Natural killer cell treated with Interleukin-12 subunit alpha and Interleukin-12 subunit beta and Interleukin-15 and Interleukin-18, amount 100 ng/mL, for 72 hours (primary cell): ENCODE results near the gene TSPAN17. TPM values are rescaled to one million over a fixed set of nuclear protein-coding genes. Genes with fewer than 3 reads are reported as not detected.
A peak's percentile ranks its signal among the peaks of the same experiment; 100 is the strongest.

ENCODE experiments used
- ATAC-seq, 2 donors: fragments of 150-1000 bp; cut with Tn5 transposase in 1 of 2; sonication (Bioruptor Pico), chemical (Tn5 transposase) in 1 of 2; 2 replicates each; pipeline ENCODE4 v1.10.0; 2021
- DNase-seq: peaks from one replicate; pipeline ENCODE4 v3.0.0; 2022; ENCODE audit warnings: low spot score
- H3K27ac Mint-ChIP-seq, 2 donors: 1 replicate in 1 of 2; 2 replicates in 1 of 2; pipeline ENCODE4 v1.8.0; 2022; ENCODE audit warnings: mixed read lengths in 2 of 2, mild to moderate bottlenecking in 1 of 2, moderate library complexity in 1 of 2
- H3K27me3 Mint-ChIP-seq, 2 donors: 1 replicate in 1 of 2; 2 replicates in 1 of 2; pipeline ENCODE4 v1.8.0; 2022; ENCODE audit warnings: mixed read lengths in 2 of 2
- H3K36me3 Mint-ChIP-seq: one replicate; pipeline ENCODE4 v1.8.0; 2022; ENCODE audit warnings: mixed read lengths
- H3K4me1 Mint-ChIP-seq, 2 donors: 1 replicate in 1 of 2; 2 replicates in 1 of 2; pipeline ENCODE4 v1.8.0; 2022; ENCODE audit warnings: low read depth in 2 of 2, mixed read lengths in 2 of 2, mild to moderate bottlenecking in 1 of 2
- H3K4me3 Mint-ChIP-seq: one replicate; pipeline ENCODE4 v1.8.0; 2022; ENCODE audit warnings: mixed read lengths
- H3K9me3 Mint-ChIP-seq: 2 replicates; pipeline ENCODE4 v1.8.0; 2022; ENCODE audit warnings: mixed read lengths
- total RNA-seq, 2 donors: library from RNA; stranded (reverse); gene quantifications; one replicate each; pipeline ENCODE4 v1.2.3, GENCODE V29; 2022

Gene TSPAN17
- total RNA-seq, 2 donors from 2014 or later = 48.9 to 67.6 TPM

- H3K27ac Mint-ChIP-seq = no peak overlapping the region
- H3K36me3 Mint-ChIP-seq = no peaks in the 10 kb centered on the region
- DNase-seq (no peak), ATAC-seq (no peak)
- H3K27me3 Mint-ChIP-seq = peaks cover 32 to 42% of the 10 kb centered on the region in 2 donors
- no peaks in the 10 kb centered on the region for H3K9me3 Mint-ChIP-seq
- no peak overlapping the region for H3K4me3 Mint-ChIP-seq
- peaks cover 7 to 10% of the 10 kb centered on the region in 2 donors for H3K4me1 Mint-ChIP-seq
These were observed 31.3 kb downstream of the TSPAN17 start for GRCh38 chr5:176678584-176678983.

GRCh38 chr5:176679365-176680225 is 32.3 kb downstream of the TSPAN17 start:
- Mint-ChIP-seq H3K4me1 (peaks cover 3% of the 10 kb centered on the region in 2 donors), H3K36me3 (no peaks in the 10 kb centered on the region), H3K27ac (no peak overlapping the region), H3K9me3 (no peaks in the 10 kb centered on the region), H3K27me3 (peaks cover 40 to 52% of the 10 kb centered on the region in 2 donors), H3K4me3 (no peak overlapping the region)
- ATAC-seq (no peak), DNase-seq (no peak)

GRCh38 chr5:176680226-176680563 is 32.9 kb downstream of the TSPAN17 start:
- H3K27me3 Mint-ChIP-seq = peaks cover 43 to 58% of the 10 kb centered on the region in 2 donors
- H3K9me3 Mint-ChIP-seq = peaks cover 4% of the 10 kb centered on the region
- peak; percentile 46 for DNase-seq
- H3K27ac Mint-ChIP-seq = no peak overlapping the region
- peaks cover 5% of the 10 kb centered on the region for H3K36me3 Mint-ChIP-seq
- H3K4me3 Mint-ChIP-seq = no peak overlapping the region
- H3K4me1 Mint-ChIP-seq = no peaks in the 10 kb centered on the region
- no peak for ATAC-seq

- DNase-seq = peak; percentile 51
- H3K9me3 Mint-ChIP-seq = peaks cover 4% of the 10 kb centered on the region
- peaks cover 48 to 67% of the 10 kb centered on the region in 2 donors for H3K27me3 Mint-ChIP-seq
- H3K4me1 Mint-ChIP-seq = no peaks in the 10 kb centered on the region
- ATAC-seq = no peak
- H3K4me3 Mint-ChIP-seq = no peak overlapping the region
- no peak overlapping the region for H3K27ac Mint-ChIP-seq
- H3K36me3 Mint-ChIP-seq = peaks cover 8% of the 10 kb centered on the region
These were observed 34.8 kb downstream of the TSPAN17 start for GRCh38 chr5:176682016-176682531.

DNA sequence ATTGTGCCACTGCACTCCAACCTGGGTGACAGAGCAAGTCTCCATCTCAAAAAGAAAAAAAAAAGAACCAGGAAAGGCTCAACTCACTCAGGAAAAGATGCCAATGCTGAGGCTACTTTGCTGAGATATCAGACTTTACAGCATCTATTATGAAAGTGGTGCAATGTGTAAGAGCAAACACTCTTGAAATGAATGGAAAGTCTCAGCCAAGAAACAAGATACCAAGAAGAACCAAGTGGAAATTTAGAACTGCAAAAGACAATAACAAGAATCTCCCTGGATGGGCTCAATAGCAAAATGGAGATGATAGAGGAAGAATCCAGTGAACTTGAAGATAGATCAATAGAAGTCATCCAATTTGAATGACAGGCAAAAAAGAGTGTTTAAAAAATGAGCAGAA is 37.7 kb downstream of the TSPAN17 start:
- H3K9me3 Mint-ChIP-seq = peaks cover 4% of the 10 kb centered on the region
- H3K36me3 Mint-ChIP-seq = peaks cover 8% of the 10 kb centered on the region
- H3K27ac Mint-ChIP-seq = no peak overlapping the region
- peaks cover 36 to 49% of the 10 kb centered on the region in 2 donors for H3K27me3 Mint-ChIP-seq
- no peaks in the 10 kb centered on the region for H3K4me1 Mint-ChIP-seq
- no peak for DNase-seq
- no peak for ATAC-seq
- H3K4me3 Mint-ChIP-seq = no peak overlapping the region

GRCh38 chr5:176687247-176687646 is 40.0 kb downstream of the TSPAN17 start:
- no peaks in the 10 kb centered on the region for H3K4me1 Mint-ChIP-seq
- ATAC-seq = no peak
- no peak overlapping the region for H3K4me3 Mint-ChIP-seq
- H3K36me3 Mint-ChIP-seq = peaks cover 8% of the 10 kb centered on the region
- H3K9me3 Mint-ChIP-seq = peaks cover 4% of the 10 kb centered on the region
- no peak overlapping the region for H3K27ac Mint-ChIP-seq
- no peak for DNase-seq
- peaks cover 38 to 45% of the 10 kb centered on the region in 2 donors for H3K27me3 Mint-ChIP-seq

DNA sequence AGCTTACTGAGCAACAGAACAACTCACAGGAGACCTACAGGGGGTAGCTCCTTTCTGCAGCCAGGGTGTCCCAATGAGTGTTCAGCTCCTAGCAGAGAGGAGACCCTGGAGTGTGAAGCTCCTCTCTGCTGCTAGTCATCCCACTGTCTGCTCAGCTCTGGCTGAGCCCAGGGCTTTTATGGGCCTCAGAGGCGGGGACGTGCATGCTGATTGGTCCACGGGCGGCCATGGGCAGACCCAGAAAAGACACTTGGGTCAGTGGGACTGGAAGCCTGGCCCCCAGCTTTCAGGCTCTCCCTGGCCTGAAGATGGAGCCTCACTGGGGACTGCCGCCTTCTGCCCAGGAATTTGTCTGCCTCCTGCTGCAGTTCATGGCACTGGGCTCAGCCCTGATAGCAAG is 40.6 kb downstream of the TSPAN17 start:
- Mint-ChIP-seq H3K4me3 (no peak overlapping the region), H3K27me3 (peaks cover 36 to 45% of the 10 kb centered on the region in 2 donors), H3K36me3 (peaks cover 8% of the 10 kb centered on the region), H3K27ac (no peak overlapping the region), H3K9me3 (peaks cover 4% of the 10 kb centered on the region), H3K4me1 (no peaks in the 10 kb centered on the region)
- DNase-seq = no peak
- no peak for ATAC-seq

DNA sequence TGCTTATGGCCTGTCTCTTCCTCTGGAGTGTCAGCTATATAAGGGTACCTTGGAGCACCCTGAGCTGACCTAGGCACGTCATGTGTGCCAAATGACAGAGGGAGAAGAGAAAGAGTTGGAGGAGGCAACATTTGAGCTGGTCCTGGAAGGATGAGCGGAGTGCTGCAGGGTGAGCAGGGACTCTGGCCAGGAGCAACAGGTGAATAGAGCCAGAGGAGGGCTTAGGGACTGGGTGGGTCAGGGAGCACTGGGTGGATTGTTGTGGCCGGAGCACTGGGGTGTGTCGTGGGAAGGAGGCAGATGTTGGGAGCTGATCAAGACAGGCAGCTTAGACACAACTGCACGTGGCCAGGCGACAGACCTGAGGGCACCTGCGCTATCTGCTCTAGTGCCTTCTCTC is 43.6 kb downstream of the TSPAN17 start:
- Mint-ChIP-seq H3K27ac (no peak overlapping the region), H3K9me3 (no peaks in the 10 kb centered on the region), H3K36me3 (no peaks in the 10 kb centered on the region), H3K27me3 (peaks cover 29 to 39% of the 10 kb centered on the region in 2 donors), H3K4me1 (no peaks in the 10 kb centered on the region), H3K4me3 (no peak overlapping the region)
- ATAC-seq = no peak
- no peak for DNase-seq

DNA sequence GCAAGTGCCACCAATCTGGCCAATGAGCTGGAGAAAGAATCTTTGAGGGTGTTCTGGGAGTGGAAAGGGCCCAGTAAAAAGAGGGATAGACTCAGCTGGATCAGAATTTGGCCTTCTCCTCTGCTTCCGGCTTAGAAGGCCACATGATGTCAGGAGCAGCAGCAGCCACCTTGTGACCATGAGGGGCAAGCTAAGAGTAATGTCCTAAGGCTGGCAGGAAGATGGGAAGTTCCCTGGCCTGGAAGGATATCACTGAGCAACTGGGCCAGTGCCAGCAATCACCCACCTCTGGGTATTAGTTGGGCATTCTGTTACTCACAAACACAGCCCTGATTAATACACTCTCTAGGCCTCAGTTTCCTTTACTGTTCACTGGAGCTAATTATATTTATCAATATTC is 44.2 kb downstream of the TSPAN17 start:
- ATAC-seq = no peak
- H3K27me3 Mint-ChIP-seq = peaks cover 33 to 42% of the 10 kb centered on the region in 2 donors

DNA sequence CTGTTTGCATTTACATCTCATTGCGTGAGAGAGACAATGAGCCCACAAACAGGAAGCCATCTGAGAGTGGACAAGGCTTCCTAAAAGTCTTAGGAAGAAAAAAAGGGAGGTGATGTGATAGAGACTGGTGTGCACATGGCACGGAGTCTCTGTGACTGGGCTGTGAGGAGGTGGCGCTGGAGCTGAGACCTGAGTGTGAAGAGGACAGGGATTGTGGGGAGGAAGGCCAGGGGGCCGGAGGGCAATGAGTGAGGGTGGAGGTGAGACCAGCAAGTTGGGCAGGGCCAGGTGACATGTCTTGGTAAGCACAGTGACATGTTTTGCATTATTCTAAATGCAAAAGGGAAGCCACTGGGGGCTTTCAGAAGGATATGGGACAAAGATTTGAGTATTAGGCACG is 45.0 kb downstream of the TSPAN17 start:
- ATAC-seq (no peak), DNase-seq (no peak)
- Mint-ChIP-seq H3K27ac (no peak overlapping the region), H3K9me3 (no peaks in the 10 kb centered on the region), H3K4me3 (no peak overlapping the region), H3K36me3 (no peaks in the 10 kb centered on the region), H3K27me3 (peaks cover 41 to 49% of the 10 kb centered on the region in 2 donors), H3K4me1 (no peaks in the 10 kb centered on the region)

More for the DNA sequence above, 44.2 kb downstream of the TSPAN17 start:
- no peaks in the 10 kb centered on the region for H3K36me3 Mint-ChIP-seq
- H3K27ac Mint-ChIP-seq = no peak overlapping the region
- H3K4me3 Mint-ChIP-seq = no peak overlapping the region
- H3K4me1 Mint-ChIP-seq = no peaks in the 10 kb centered on the region
- no peaks in the 10 kb centered on the region for H3K9me3 Mint-ChIP-seq
- DNase-seq = no peak

GRCh38 chr5:176692839-176693476 is 45.7 kb downstream of the TSPAN17 start:
- H3K36me3 Mint-ChIP-seq = no peaks in the 10 kb centered on the region
- no peak for ATAC-seq
- no peak overlapping the region for H3K4me3 Mint-ChIP-seq
- H3K9me3 Mint-ChIP-seq = no peaks in the 10 kb centered on the region
- no peaks in the 10 kb centered on the region for H3K4me1 Mint-ChIP-seq
- H3K27ac Mint-ChIP-seq = no peak overlapping the region
- peaks cover 46 to 52% of the 10 kb centered on the region in 2 donors for H3K27me3 Mint-ChIP-seq
- DNase-seq = no peak

DNA sequence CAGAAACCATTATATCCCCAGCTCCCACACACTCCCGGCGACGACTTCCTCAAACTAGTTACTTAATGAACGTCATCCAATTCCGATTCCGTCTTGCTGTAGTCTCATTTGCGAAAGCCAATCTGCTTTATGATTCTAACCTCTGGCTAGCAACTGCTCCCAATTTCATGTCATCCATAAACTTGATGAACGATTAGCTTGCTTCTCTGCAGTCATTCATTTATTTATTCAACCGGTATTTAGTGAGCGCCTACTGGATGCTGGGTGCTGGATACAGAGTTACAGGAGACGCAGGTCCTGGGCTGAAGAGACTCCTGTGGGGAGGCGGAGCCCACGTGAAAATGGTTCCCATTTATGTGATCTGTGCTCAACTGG is 46.2 kb downstream of the TSPAN17 start:
- Mint-ChIP-seq H3K27ac (no peak overlapping the region), H3K4me3 (no peak overlapping the region), H3K4me1 (no peaks in the 10 kb centered on the region), H3K27me3 (peaks cover 46 to 56% of the 10 kb centered on the region in 2 donors), H3K9me3 (no peaks in the 10 kb centered on the region), H3K36me3 (no peaks in the 10 kb centered on the region)
- ATAC-seq (no peak), DNase-seq (no peak)

GRCh38 chr5:176694146-176694545 is 46.9 kb downstream of the TSPAN17 start:
- no peak overlapping the region for H3K27ac Mint-ChIP-seq
- H3K4me1 Mint-ChIP-seq = no peaks in the 10 kb centered on the region
- no peak overlapping the region for H3K4me3 Mint-ChIP-seq
- no peaks in the 10 kb centered on the region for H3K36me3 Mint-ChIP-seq
- ATAC-seq (no peak), DNase-seq (no peak)
- peaks cover 46 to 57% of the 10 kb centered on the region in 2 donors for H3K27me3 Mint-ChIP-seq
- no peaks in the 10 kb centered on the region for H3K9me3 Mint-ChIP-seq

- Mint-ChIP-seq H3K27me3 (peaks cover 46 to 57% of the 10 kb centered on the region in 2 donors), H3K4me1 (no peaks in the 10 kb centered on the region), H3K4me3 (no peak overlapping the region), H3K36me3 (no peaks in the 10 kb centered on the region), H3K27ac (no peak overlapping the region), H3K9me3 (no peaks in the 10 kb centered on the region)
- DNase-seq (no peak), ATAC-seq (no peak)
These were observed 47.3 kb downstream of the TSPAN17 start for GRCh38 chr5:176694631-176695030.
